Breast epithelium (tissue), 3 donors: Measurements from ENCODE around the gene DCUN1D1.

Source experiments
- POLR2A ChIP-seq: fragments of 450-650 bp; IDR thresholded peaks from one replicate; pipeline ENCODE4 v1.6.1; 2016; ENCODE audit warnings: antibody characterized with exemption, mild to moderate bottlenecking, moderate library complexity
- TF ChIP-seq, protein P1 (sequence below), 3 donors: fragments of 450-650 bp; IDR thresholded peaks; one replicate each; pipeline ENCODE4 v1.5.1; 2016 to 2017; ENCODE audit warnings: antibody characterized with exemption in 3 of 3, mild to moderate bottlenecking in 3 of 3, moderate library complexity in 3 of 3

DNA sequence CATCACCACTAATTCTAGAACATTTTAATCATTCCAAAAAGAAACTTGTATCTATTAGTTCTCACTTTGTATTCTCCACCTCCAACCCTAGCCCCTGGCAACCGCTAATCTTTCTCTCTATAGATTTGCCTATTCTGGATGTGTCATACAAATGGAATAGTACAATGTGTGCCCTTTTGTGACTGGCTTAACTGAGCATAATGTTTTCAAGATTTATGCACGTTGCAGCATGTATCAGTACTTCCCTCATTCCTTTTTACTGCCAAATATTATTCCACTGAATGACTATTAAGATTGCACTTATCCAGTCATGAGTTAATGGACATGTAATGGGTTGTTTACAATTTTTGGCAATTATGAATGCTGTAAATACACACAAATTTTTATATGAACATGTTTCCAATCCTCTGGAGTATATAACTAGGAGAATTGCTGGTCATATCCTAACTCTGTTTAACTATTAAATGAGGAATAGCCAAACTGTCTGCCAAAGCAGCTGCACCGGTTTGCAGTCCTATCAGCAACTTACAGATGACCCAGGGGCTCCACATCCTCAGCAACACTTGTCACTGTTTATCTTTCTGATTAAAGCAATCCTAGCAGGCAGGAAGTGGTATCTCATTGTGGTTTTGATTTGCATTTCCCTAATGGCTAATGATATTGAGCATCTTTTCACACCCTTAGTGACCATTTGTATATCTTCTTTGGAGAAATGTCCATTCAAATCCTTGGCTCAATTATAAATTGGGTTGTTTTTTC, 42.9 kb downstream of the DCUN1D1 start:
- TF ChIP-seq, protein P1, sequence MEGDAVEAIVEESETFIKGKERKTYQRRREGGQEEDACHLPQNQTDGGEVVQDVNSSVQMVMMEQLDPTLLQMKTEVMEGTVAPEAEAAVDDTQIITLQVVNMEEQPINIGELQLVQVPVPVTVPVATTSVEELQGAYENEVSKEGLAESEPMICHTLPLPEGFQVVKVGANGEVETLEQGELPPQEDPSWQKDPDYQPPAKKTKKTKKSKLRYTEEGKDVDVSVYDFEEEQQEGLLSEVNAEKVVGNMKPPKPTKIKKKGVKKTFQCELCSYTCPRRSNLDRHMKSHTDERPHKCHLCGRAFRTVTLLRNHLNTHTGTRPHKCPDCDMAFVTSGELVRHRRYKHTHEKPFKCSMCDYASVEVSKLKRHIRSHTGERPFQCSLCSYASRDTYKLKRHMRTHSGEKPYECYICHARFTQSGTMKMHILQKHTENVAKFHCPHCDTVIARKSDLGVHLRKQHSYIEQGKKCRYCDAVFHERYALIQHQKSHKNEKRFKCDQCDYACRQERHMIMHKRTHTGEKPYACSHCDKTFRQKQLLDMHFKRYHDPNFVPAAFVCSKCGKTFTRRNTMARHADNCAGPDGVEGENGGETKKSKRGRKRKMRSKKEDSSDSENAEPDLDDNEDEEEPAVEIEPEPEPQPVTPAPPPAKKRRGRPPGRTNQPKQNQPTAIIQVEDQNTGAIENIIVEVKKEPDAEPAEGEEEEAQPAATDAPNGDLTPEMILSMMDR (IDR thresholded peaks at IDR 0.05): no peak
- TF ChIP-seq POLR2A: no peak
